GM23338 (cell line): ENCODE results near the gene HCST. TPM values are rescaled to one million over a fixed set of nuclear protein-coding genes. Genes with fewer than 3 reads are reported as not detected.

Experiments
- ATAC-seq: fragments of 200-7000 bp; cut with Tn5 transposase; 3 replicates; pipeline ENCODE4 v1.9.1; 2020
- DNase-seq: peaks from one replicate; pipeline ENCODE4 v3.0.0-alpha.2; 2015; ENCODE audit warnings: low spot score
- H2AFZ ChIP-seq: fragments of 200-600 bp; sonication (generic); 2 replicates; pipeline ENCODE4 v1.8.0; 2016; ENCODE audit warnings: antibody characterized with exemption, mild to moderate bottlenecking, moderate library complexity
- H3F3A ChIP-seq: fragments of 200-600 bp; sonication (generic); replicated peaks from 2 replicates; pipeline ENCODE4 v1.8.0; 2017; ENCODE audit warnings: antibody characterized with exemption, mixed run types, low read depth
- H3K27ac ChIP-seq: fragments of 200-600 bp; sonication (generic); 2 replicates; pipeline ENCODE4 v1.6.1; 2016; ENCODE audit warnings: low read depth
- H3K27me3 ChIP-seq: fragments of 200-600 bp; sonication (generic); 2 replicates; pipeline ENCODE4 v1.8.0; 2016; ENCODE audit warnings: mild to moderate bottlenecking, mixed run types, moderate library complexity; ENCODE audit not compliant: insufficient read depth
- H3K36me3 ChIP-seq: fragments of 200-600 bp; sonication (generic); 2 replicates; pipeline ENCODE4 v1.8.0; 2016; ENCODE audit warnings: mild to moderate bottlenecking; ENCODE audit not compliant: insufficient read depth
- H3K4me1 ChIP-seq: fragments of 200-600 bp; sonication (generic); 2 replicates; pipeline ENCODE4 v1.8.0; 2016; ENCODE audit warnings: mild to moderate bottlenecking, moderate library complexity; ENCODE audit not compliant: insufficient read depth
- H3K4me2 ChIP-seq: fragments of 200-600 bp; sonication (generic); 2 replicates; pipeline ENCODE4 v1.7.1; 2017; ENCODE audit warnings: mixed run types
- H3K4me3 ChIP-seq: fragments of 200-600 bp; sonication (generic); 2 replicates; pipeline ENCODE4 v1.6.1; 2016; ENCODE audit warnings: mixed run types
- H3K79me2 ChIP-seq: fragments of 200-600 bp; sonication (generic); replicated peaks from 2 replicates; pipeline ENCODE4 v1.8.0; 2017; ENCODE audit warnings: mild to moderate bottlenecking; ENCODE audit not compliant: insufficient read depth
- H3K9me2 ChIP-seq: fragments of 200-600 bp; sonication (generic); 2 replicates; pipeline ENCODE4 v1.8.0; 2017; ENCODE audit not compliant: insufficient read depth
- H4K20me1 ChIP-seq: fragments of 200-600 bp; sonication (generic); replicated peaks from 2 replicates; pipeline ENCODE4 v1.8.0; 2017; ENCODE audit warnings: mild to moderate bottlenecking; ENCODE audit not compliant: insufficient read depth
- H3K27ac Mint-ChIP-seq: 2 replicates; pipeline ENCODE4 v1.8.0; 2020; ENCODE audit warnings: inconsistent platforms, mild to moderate bottlenecking, moderate library complexity, mixed read lengths
- H3K27me3 Mint-ChIP-seq: 3 replicates; pipeline ENCODE4 v1.8.0; 2022; ENCODE audit warnings: low read depth, mild to moderate bottlenecking, moderate library complexity, mixed read lengths, inconsistent platforms; ENCODE audit not compliant: insufficient read depth, poor library complexity
- H3K36me3 Mint-ChIP-seq: 3 replicates; pipeline ENCODE4 v1.8.0; 2021; ENCODE audit warnings: low read depth, mild to moderate bottlenecking, inconsistent platforms, moderate library complexity, mixed read lengths
- H3K4me1 Mint-ChIP-seq: 3 replicates; pipeline ENCODE4 v1.8.0; 2020; ENCODE audit warnings: mild to moderate bottlenecking, inconsistent platforms, mixed read lengths
- H3K4me3 Mint-ChIP-seq: 3 replicates; pipeline ENCODE4 v1.8.0; 2021; ENCODE audit warnings: moderate library complexity, mild to moderate bottlenecking, inconsistent platforms, mixed read lengths
- H3K9me3 Mint-ChIP-seq: 3 replicates; pipeline ENCODE4 v1.8.0; 2020; ENCODE audit warnings: moderate library complexity, mild to moderate bottlenecking, inconsistent platforms, mixed read lengths
- CREB1 ChIP-seq: fragments of 250-450 bp; sonication (Bioruptor Pico); IDR thresholded peaks from 2 replicates; pipeline ENCODE4 v1.5.0; 2020; ENCODE audit warnings: low read depth, mild to moderate bottlenecking, moderate library complexity
- CTCF ChIP-seq, 2 experiments: fragments of 200-600 bp in 1 of 2; sonication (generic) in 1 of 2; conservative IDR thresholded peaks; 2 replicates each; pipeline versions ENCODE4 v1.5.1 to v1.6.1; 2016 to 2017; ENCODE audit warnings: antibody characterized with exemption in 2 of 2, low read depth in 2 of 2, mild to moderate bottlenecking in 2 of 2, moderate library complexity in 1 of 2
- EZH2 ChIP-seq: fragments of 200-600 bp; sonication (generic); IDR thresholded peaks from one replicate; pipeline ENCODE4 v1.8.0; 2017; ENCODE audit warnings: antibody characterized with exemption, mild to moderate bottlenecking, low read depth; ENCODE audit not compliant: unreplicated experiment
- EZH2phosphoT487 ChIP-seq: fragments of 200-600 bp; sonication (generic); IDR thresholded peaks from one replicate; pipeline ENCODE4 v1.8.1; 2018; ENCODE audit warnings: antibody characterized with exemption; ENCODE audit not compliant: unreplicated experiment
- JUNB ChIP-seq: IDR thresholded peaks from one replicate; pipeline ENCODE4 v1.6.1; 2016; ENCODE audit warnings: antibody characterized with exemption; ENCODE audit not compliant: unreplicated experiment
- NANOG ChIP-seq: IDR thresholded peaks from 2 replicates; pipeline ENCODE4 v1.6.1; 2016; ENCODE audit warnings: antibody characterized with exemption, borderline replicate concordance
- POLR2AphosphoS5 ChIP-seq: IDR thresholded peaks from 2 replicates; pipeline ENCODE4 v1.6.1; 2016; ENCODE audit warnings: antibody characterized with exemption, low read depth
- STAT1 ChIP-seq: IDR thresholded peaks from one replicate; pipeline ENCODE4 v1.6.1; 2016; ENCODE audit warnings: antibody characterized with exemption; ENCODE audit not compliant: unreplicated experiment
- ZNF114 ChIP-seq: fragments of 250-450 bp; sonication (Bioruptor Pico); IDR thresholded peaks from 2 replicates; pipeline ENCODE4 v1.5.0; 2020; ENCODE audit warnings: mild to moderate bottlenecking, moderate library complexity
- ZNF331 ChIP-seq: fragments of 250-450 bp; sonication (Bioruptor Pico); IDR thresholded peaks from 2 replicates; pipeline ENCODE4 v1.5.0; 2020; ENCODE audit warnings: low read depth, mild to moderate bottlenecking, moderate library complexity
- ZNF462 ChIP-seq: fragments of 250-450 bp; sonication (Bioruptor Pico); IDR thresholded peaks from 2 replicates; pipeline ENCODE4 v1.5.0; 2020; ENCODE audit warnings: mild to moderate bottlenecking, moderate library complexity
- polyA plus RNA-seq: library from polyadenylated mRNA; unstranded; fragments of >200 nt; fragmentation: Nextera tagmentation; extraction: Ambion mirVana; gene quantifications from 2 replicates; pipeline ENCODE4 v1.2.1, GENCODE V29; 2016
- total RNA-seq: library from RNA; depleted of rRNA; stranded (reverse); fragments of >200 nt; shearing (Covaris generic); gene quantifications from 2 replicates; pipeline ENCODE4 v1.2.3, GENCODE V29; 2014

HCST gene
- total and polyA plus RNA-seq, 2 experiments from 2014 or later, result 2.1 TPM; not detected in 1

- H3K27ac Mint-ChIP-seq, result no peak overlapping the region; the same call in 1 of the 2 replicates
- H3K4me2 ChIP-seq, result no peak overlapping the region
- no peaks in the 10 kb centered on the region for H3K4me1 ChIP-seq
- no peak overlapping the region for H3K4me3 ChIP-seq
- no peak overlapping the region for H2AFZ ChIP-seq
- DNase-seq (no peak), ATAC-seq (no peak)
- no peak overlapping the region for H3K27ac ChIP-seq
- H3K4me3 Mint-ChIP-seq, result no peak overlapping the region
- H3K9me3 Mint-ChIP-seq, result no peaks in the 10 kb centered on the region; the same call in 1 of the 3 replicates
- no peaks in the 10 kb centered on the region for H3K79me2 ChIP-seq
- H3K4me1 Mint-ChIP-seq, result peaks cover 8% of the 10 kb centered on the region
- H3F3A ChIP-seq, result 0 out of 2 replicates have a peak, but pooled peaks cover 6% of the 10 kb centered on the region
- H4K20me1 ChIP-seq, result peaks cover 5% of the 10 kb centered on the region; the same call in 1 of the 2 replicates
- no peaks in the 10 kb centered on the region for H3K9me2 ChIP-seq
- no peaks in the 10 kb centered on the region for H3K36me3 ChIP-seq
- no peaks in the 10 kb centered on the region for H3K27me3 ChIP-seq
- peaks cover 19% of the 10 kb centered on the region for H3K36me3 Mint-ChIP-seq
- peaks cover 9% of the 10 kb centered on the region for H3K27me3 Mint-ChIP-seq
- no peak for TF ChIP-seq EZH2phosphoT487
- TF ChIP-seq CREB1, result no peak
These were observed 42.9 kb downstream of the HCST start for GRCh38 chr19:35945121-35945790.

- Mint-ChIP-seq H3K27me3 (peaks cover 10% of the 10 kb centered on the region), H3K27ac (no peak overlapping the region), H3K4me3 (no peak overlapping the region), H3K4me1 (peaks cover 8% of the 10 kb centered on the region; the same call in 2 of the 3 replicates), H3K36me3 (peaks cover 13% of the 10 kb centered on the region), H3K9me3 (no peaks in the 10 kb centered on the region; the same call in 1 of the 3 replicates)
- Histone ChIP-seq H3F3A (0 out of 2 replicates have a peak, but pooled peaks cover 6% of the 10 kb centered on the region), H2AFZ (no peak overlapping the region), H3K79me2 (no peaks in the 10 kb centered on the region), H3K27ac (no peak overlapping the region), H3K9me2 (no peaks in the 10 kb centered on the region), H3K36me3 (no peaks in the 10 kb centered on the region), H3K4me1 (no peaks in the 10 kb centered on the region), H3K4me2 (no peak overlapping the region), H3K27me3 (no peaks in the 10 kb centered on the region), H4K20me1 (peaks cover 5% of the 10 kb centered on the region; the same call in 1 of the 2 replicates), H3K4me3 (no peak overlapping the region)
- ATAC-seq (no peak), DNase-seq (no peak)
- TF ChIP-seq EZH2 (no peak), POLR2AphosphoS5 (no peak), ZNF114 (no peak), JUNB (no peak), ZNF462 (no peak), CTCF (conservative IDR thresholded peaks at IDR 0.05; ENCODE audit: low read depth in 2 of 2) (no peak), EZH2phosphoT487 (no peak), ZNF331 (CRISPR knock-in tag) (no peak), NANOG (no peak), CREB1 (no peak), STAT1 (no peak)
These were observed 43.9 kb downstream of the HCST start for GRCh38 chr19:35946203-35946602.
